Esophagus squamous epithelium (tissue), 4 donors: ENCODE data around the gene DNAJA3.

ENCODE experiments used
- CTCF ChIP-seq, 6 experiments: fragments of 450-650 bp in 4 of 6; fragments of 200-600 bp in 2 of 6; sonication (generic) in 2 of 6; IDR thresholded peaks; one replicate each; pipeline ENCODE4 v1.5.1; 2016 to 2019; ENCODE audit warnings: antibody characterized with exemption in 6 of 6, mild to moderate bottlenecking in 4 of 6, moderate library complexity in 4 of 6
- POLR2A ChIP-seq, 4 donors: fragments of 450-650 bp; IDR thresholded peaks; one replicate each; pipeline ENCODE4 v1.6.1; 2017; ENCODE audit warnings: antibody characterized with exemption in 4 of 4, mild to moderate bottlenecking in 4 of 4, moderate library complexity in 3 of 4

GRCh38 chr16:4498546-4499195 is 73.0 kb downstream of the DNAJA3 start:
- TF ChIP-seq CTCF (IDR thresholded peaks at IDR 0.05) (no peak), POLR2A (IDR thresholded peaks at IDR 0.05) (no peak)
